ENCODE measurements around the gene ELAVL1.
"Not testable (repeated sequence)": the region's sequence is repeated elsewhere in the genome, so short reads cannot be mapped to it uniquely, and the experiment has no call there.

The ELAVL1 gene

GRCh38 chr19:7968008-7968795 is 37.2 kb downstream of the ELAVL1 start:
- DNase-seq = no peak

GRCh38 chr19:7965921-7966665 is 39.3 kb downstream of the ELAVL1 start:
- DNase-seq = no peak

DNA sequence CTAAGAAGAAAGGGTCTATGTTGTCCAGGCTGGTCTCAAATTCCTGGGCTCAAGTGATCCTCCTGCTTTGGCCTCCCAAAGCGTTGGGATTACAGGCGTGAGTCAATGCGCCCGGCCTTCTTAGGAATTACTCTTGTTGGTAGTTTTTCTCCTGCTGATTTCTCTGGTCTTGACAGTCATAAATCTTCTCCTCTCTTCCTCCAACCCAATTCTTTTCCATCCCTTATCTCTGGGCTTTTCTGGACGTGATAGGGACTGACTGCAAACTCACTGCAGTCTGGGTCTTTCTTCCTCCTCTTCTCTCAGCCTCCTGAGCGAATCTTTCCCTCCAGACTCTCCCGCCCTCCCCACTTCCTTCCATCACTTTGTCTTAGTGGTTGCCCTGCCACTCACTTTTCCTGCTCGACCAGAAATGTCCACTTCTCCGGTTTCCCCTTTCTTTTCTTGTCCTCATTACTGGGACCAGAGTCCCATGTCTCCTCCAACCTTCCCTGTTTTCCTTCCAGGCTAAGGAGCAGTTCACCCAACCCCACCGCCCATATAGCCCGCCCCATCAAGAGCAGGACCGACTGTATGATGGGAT is 40.1 kb downstream of the ELAVL1 start:
- DNase-seq = no peak

DNA sequence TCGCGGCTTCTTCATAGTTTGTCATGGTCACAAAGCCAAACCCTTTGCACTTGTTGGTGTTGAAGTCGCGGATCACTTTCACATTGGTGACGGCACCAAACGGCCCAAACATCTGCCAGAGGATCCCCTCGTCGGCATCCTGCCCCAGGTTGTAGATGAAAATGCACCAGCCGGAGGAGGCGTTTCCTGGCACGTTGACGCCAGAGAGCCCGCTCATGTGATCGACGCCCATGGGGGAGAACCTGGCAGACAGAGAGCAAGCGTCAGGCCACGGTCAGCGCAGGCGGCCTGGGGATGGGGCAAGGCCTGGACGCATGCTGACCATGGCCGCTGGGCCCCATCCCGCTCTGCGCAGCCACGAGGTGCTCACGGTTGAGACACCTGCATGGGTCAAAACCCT is 41.9 kb downstream of the ELAVL1 start:
- no peak for DNase-seq

DNA sequence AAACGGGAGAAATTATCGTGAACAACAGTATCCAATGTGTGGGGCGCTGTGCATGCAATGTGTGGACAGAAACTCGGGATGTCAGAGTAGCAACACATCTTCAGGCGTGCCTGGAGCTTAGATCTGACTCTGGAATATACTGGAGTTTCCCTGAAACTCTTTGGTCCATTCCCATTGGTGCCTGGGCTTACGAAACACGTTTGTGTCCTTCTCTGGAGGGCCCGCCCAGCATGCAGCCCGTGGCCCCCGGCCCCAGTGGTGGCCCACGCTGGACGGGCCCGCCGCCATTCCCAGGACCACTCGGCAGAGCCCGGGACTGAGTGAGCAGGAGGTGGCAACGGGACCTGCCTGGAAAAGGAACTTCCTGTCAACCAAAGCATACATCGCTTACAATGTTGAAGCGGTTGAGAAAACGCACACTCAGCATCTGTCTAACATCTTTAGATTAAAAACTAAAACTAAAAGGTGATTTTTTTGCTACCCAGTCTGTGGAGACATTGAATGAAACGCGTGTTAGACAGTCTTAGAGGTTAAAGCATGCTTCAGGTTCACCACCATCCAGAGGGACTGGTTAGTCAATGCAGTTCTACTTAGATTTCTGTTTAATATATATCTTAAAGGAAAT is 42.7 kb downstream of the ELAVL1 start:
- no peak for DNase-seq

- DNase-seq = no peak
Observed at GRCh38 chr19:7961920-7962626, 43.4 kb downstream of the ELAVL1 start.

- not testable (repeated sequence) for DNase-seq
Observed at GRCh38 chr19:7961082-7961481, 44.4 kb downstream of the ELAVL1 start.

- DNase-seq = no peak
Observed at GRCh38 chr19:7959211-7959610, 46.2 kb downstream of the ELAVL1 start.

GRCh38 chr19:7955696-7956095 is 49.7 kb downstream of the ELAVL1 start:
- DNase-seq = no peak

DNA sequence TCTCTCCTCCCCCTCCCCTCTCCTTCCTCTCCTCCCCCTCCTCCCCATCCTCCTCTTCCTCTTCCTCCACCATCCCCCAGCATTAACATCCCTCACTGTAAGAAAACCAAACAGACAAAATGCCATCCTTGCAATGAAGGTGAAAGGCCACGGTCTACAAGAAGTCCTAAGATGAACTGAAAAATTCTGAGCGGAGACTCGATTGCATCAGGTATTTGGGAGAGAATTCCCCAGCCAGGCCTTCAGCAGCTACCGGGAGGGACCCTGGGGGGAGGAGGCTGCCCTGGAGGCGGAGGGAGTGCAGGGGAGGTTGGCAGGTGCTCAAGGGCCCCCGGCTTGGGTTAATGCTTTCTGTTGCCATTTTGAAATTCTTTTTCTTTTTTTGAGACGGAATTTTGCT is 51.9 kb downstream of the ELAVL1 start:
- no peak for DNase-seq

DNA sequence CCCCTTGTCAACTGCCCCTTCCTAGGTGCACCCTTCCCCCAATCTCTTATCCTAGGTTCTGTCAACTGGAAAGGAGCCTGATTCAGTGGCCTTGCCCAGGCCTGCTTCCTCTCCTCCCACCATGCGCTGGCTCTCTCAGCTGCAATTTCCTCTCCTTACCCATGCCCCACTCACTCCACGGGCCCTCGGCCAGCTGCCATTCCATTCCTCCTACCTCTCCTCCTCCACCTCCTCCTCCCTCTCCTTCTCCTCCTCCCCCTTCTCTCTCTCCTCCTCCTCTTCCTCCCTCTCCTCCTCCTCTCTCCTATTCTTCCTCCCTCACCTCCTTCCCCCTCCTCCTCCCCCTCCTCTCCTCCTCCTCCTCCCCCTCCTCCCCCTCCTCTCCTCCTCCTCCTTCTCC is 52.4 kb downstream of the ELAVL1 start:
- no peak for DNase-seq

DNA sequence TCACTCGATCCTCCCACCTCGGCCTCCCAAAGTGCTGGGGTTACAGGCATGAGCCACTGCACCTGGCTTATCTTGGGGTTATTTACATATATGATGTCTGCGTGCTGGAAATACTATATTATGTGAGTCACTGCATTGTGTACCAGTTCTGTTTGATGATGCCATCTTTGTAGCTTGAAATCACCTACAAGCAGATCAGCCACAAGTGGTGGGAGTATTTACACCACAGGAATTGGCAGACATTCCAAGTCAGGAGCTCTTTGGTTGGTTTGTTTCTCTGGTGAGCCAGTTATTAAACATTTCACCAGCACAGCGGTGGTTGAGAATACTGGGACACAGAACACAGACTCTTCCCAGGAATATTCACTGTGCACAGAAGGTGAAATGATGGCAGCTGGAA is 57.5 kb downstream of the ELAVL1 start:
- no peak for DNase-seq

GRCh38 chr19:7944177-7944761 is 61.2 kb downstream of the ELAVL1 start:
- DNase-seq = peak; percentile 62

DNA sequence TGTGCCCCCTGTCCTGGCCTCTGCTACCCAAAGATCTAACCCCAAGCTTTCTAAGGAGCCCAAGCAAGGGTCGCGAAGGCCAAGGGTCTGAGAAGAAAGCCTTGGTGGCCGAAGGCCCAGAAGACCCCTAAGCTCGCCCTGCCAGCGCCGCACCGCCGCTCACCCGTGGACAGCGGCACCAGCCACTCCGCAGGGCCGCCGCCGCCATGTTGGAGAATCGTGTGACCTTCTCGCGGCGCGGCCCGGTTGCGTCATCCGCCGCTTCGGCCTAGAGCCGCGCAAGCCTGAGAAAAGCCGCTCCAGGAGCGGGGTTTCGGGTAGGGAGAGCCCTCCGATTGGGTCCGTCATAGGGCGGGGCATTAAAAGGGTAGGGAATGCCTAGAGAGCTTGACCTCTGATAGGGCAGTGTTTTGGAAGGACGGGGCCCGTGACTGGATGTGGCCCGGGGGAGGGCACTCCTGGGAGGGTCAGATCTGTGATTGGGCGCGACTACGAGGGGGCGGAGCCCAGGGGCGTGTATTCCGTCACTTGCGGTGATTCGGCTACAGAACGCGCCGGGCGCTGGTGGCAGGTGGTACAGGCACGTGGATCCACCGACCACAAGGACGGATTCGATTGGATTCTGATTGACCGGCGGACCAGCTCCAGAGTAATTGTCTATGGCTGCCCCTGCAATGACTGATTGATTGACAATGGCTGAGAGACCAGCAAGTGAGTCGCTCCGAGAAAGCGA is 61.8 kb downstream of the ELAVL1 start, which contains the start of gene TIMM44:
Gene TIMM44, minus strand, starts transcription at position 223 of the 733 bp plus-strand sequence. Its CDS starts 15 bp downstream, at position 208.
- peak; percentile 99 for DNase-seq

DNA sequence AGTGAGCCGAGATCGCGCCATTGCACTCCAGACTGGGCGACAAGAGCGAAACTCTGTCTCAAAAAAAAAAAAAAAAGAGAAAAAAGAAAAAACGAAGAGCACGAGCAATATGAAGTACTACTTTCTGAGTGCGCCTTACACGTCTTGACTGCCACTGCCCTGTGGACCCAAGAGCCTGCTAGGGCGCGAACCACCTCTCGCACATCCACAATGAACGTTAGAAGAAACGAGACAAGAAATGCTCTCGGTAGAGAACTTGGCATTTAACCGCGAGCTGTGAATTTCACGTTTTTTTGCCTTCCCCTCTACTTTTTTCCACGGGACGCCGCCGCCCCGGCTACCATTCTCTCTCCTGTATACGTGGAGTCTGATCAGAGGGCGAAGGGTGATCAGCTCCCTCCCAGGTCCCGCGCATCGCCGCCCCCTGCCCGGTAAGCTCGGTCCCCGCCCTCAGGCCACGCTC is 62.4 kb downstream of the ELAVL1 start:
- DNase-seq = no peak

- no peak for DNase-seq
Observed at GRCh38 chr19:7941895-7942596, 63.4 kb downstream of the ELAVL1 start.

DNA sequence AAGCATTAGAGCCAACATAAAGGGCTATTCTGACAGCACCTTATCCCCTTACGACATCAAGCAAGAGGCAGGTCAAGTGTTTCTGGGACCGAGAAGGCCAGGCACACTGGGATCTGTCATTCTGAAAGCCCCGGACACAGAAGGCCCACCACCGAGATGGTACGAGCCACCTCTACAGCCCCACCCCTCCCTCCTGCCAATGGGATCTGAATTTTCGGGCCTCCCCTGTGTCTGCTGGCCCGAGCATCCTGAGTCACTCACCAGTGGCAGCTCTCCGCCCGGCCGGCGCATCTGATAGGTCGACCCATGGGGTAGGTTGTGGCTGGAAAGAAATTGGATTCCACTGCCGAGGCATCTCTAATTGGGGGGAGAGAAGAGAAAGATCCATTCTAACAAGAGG is 64.6 kb downstream of the ELAVL1 start:
- no peak for DNase-seq

DNA sequence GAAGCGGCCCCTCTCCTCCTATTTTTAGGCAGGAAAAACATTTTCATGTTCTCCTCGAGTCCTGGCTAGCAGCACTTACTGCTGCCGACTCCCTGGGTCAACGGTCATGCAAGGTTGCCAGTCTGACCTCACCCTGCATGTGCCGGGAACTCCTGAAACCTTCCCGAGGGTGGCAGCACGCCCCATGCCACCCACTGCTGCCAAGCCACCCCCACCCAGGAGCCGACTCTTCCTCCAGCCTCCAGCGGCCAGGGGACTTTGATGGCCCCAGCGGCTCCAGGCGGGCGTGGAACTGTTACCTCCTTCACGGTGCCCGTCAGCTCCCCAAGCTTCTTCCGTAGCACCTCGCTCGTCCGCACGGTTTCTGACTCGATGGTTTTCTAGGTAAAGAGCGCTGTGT is 70.7 kb downstream of the ELAVL1 start:
- DNase-seq = no peak

DNA sequence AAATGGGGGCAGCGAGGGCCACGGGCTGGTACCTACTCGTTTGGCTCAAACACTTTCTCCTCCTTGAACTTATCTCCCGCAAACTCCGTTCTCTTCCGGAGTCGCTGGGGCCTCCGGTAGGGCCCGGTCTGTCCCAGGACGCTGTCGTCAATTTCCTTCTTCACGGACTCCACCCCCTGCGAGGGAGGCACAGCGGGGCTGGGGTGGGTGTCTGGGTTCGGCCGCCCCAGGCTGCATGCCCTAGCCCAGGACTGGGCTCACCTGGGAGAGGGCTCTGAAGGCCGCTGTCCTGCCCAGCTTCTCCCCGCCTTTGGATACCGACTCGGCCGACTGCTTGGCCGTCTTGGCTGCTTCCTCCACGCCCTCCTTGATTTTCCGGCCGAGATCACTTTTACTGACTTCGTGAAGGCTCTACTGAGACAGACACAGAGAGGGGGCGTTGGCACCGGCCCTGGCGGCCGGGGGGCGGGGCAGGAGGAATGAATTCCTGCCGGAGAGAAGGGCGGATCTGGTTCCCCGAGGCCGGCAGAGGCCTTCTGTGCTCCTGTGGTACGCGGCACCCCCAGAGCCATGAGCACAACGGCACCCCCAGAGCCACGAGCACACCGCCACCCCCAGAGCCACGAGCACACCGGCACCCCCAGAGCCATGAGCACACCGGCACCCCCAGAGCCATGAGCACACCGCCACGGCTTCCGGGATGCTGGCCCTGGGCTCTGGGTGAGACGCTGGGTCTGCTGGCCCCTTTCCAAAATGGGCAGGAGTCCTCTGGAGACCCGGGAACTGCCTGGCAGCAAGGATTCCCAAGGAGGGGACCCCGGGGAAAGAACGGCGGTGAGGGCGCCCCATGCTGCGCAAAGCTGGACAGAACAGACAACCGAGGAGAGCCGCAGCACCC is 71.4 kb downstream of the ELAVL1 start:
- DNase-seq = no peak

GRCh38 chr19:7933411-7933810 is 72.0 kb downstream of the ELAVL1 start:
- no peak for DNase-seq
